Dedifferentiated amniotic fluid mesenchymal stem cell (primary cell): Measurements from ENCODE around the gene COQ2.
A peak's percentile ranks its signal among the peaks of the same experiment; 100 is the strongest.
"Not testable (repeated sequence)": the region's sequence is repeated elsewhere in the genome, so short reads cannot be mapped to it uniquely, and the experiment has no call there.

Experiments used
- DNase-seq: peaks from one replicate; pipeline ENCODE4 v3.0.0-alpha.2; 2016; ENCODE audit errors: extremely low spot score

Gene COQ2

GRCh38 chr4:83284193-83285054, at the start of gene COQ2:
COQ2 (minus strand) TSS chr4:83284798; CDS start chr4:83284764, 34 bp downstream.
- DNase-seq: peak; percentile 96

- no peak for DNase-seq
These were observed 47.4 kb upstream of the COQ2 start for GRCh38 chr4:83331956-83332355.

GRCh38 chr4:83329521-83330110, 45.0 kb upstream of the COQ2 start:
- no peak for DNase-seq

- DNase-seq: no peak
These were observed 44.1 kb upstream of the COQ2 start for GRCh38 chr4:83328521-83329187.

- DNase-seq: no peak
These were observed 41.9 kb upstream of the COQ2 start for GRCh38 chr4:83326546-83326945.

GRCh38 chr4:83325306-83325705, 40.7 kb upstream of the COQ2 start:
- DNase-seq: not testable (repeated sequence)

GRCh38 chr4:83323136-83323535, 38.5 kb upstream of the COQ2 start:
- no peak for DNase-seq

GRCh38 chr4:83320548-83320947, 36.0 kb upstream of the COQ2 start:
- DNase-seq: no peak

GRCh38 chr4:83318666-83319065, 34.1 kb upstream of the COQ2 start:
- DNase-seq: no peak

GRCh38 chr4:83317671-83318070, 33.1 kb upstream of the COQ2 start:
- no peak for DNase-seq

- no peak for DNase-seq
These were observed 32.0 kb upstream of the COQ2 start for GRCh38 chr4:83316459-83317165.

GRCh38 chr4:83315341-83315870, 30.8 kb upstream of the COQ2 start:
- DNase-seq: no peak

- no peak for DNase-seq
These were observed 24.1 kb upstream of the COQ2 start for GRCh38 chr4:83308672-83309071.

- DNase-seq: no peak
These were observed 23.3 kb upstream of the COQ2 start for GRCh38 chr4:83307920-83308319.

- no peak for DNase-seq
These were observed 20.6 kb upstream of the COQ2 start for GRCh38 chr4:83305187-83305586.

- DNase-seq: no peak
These were observed 13.1 kb upstream of the COQ2 start for GRCh38 chr4:83297548-83298260.

GRCh38 chr4:83293305-83294046, 8.9 kb upstream of the COQ2 start:
- no peak for DNase-seq

GRCh38 chr4:83290059-83290774, 5.6 kb upstream of the COQ2 start:
- DNase-seq: not testable (repeated sequence)

GRCh38 chr4:83288381-83288780, 3.8 kb upstream of the COQ2 start:
- not testable (repeated sequence) for DNase-seq

GRCh38 chr4:83285055-83285407, 433 bp upstream of the COQ2 start:
- DNase-seq: peak; percentile 50
